GM21367 (cell line): Measurements from ENCODE around the gene GANAB.
"Not testable (repeated sequence)": the region's sequence is repeated elsewhere in the genome, so short reads cannot be mapped to it uniquely, and the experiment has no call there.

Source experiments
- ATAC-seq: cut with Tn5 transposase; IDR thresholded peaks from one replicate; pipeline ENCODE4 v1.9.1; 2021; ENCODE audit not compliant: unreplicated experiment

Gene GANAB

DNA sequence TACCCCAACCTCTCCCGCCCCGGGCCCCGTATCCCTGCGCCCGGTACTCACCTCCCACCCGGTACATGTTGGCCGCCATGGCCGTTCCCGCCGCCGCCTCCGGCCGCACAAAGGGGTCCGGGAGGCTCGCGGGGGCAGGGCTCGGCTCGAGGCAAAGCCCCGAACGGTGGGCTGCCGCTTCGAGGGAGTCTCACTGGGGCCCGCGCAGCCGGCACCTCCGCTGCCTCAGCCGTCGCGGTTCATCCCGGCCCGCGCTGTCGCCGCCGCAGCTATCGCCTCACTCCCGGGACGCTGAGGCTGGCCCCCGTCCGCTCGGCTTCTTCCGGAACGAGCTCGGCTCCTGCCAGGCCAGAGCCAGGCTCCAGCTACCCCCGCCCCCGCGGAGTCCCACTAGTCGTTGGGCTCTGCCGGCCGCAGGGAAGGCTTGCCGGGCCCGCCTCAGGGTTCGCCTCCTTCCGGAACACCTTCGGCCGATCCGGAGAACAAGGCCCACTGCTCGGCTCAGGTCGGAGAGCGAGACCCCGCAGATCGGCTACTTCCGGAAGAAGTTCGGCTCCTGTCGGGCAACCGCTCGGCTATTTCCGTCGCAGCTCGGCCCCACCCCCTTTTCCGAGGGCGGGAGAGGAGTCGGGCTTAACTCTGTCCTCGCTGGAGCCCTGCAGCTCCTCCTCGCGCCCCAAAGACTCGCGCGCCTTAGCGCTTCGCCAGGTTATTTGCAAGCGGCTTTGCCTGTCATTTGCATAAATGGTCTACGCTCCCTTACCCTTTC is 44.9 kb downstream of the GANAB start, which contains the start of gene MTA2:
Gene MTA2 (minus strand): TSS at position 494 of the 769 bp plus-strand sequence. CDS start 415 bp downstream, at position 79.
- peak; percentile 64 for ATAC-seq

DNA sequence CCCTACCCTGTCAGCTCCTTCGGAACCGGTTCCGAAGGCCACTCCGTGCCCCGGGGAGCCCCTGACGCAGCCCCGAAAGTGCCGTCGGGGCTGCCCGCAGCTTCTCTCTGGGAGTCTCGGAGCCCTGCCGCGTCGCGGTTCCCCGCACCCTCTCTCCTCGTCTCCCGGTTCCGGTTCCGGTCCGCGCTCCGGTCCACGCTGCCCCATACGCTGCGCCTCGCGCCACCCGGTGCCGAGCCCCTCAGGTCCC is 45.4 kb downstream of the GANAB start:
- peak; percentile 1 for ATAC-seq

DNA sequence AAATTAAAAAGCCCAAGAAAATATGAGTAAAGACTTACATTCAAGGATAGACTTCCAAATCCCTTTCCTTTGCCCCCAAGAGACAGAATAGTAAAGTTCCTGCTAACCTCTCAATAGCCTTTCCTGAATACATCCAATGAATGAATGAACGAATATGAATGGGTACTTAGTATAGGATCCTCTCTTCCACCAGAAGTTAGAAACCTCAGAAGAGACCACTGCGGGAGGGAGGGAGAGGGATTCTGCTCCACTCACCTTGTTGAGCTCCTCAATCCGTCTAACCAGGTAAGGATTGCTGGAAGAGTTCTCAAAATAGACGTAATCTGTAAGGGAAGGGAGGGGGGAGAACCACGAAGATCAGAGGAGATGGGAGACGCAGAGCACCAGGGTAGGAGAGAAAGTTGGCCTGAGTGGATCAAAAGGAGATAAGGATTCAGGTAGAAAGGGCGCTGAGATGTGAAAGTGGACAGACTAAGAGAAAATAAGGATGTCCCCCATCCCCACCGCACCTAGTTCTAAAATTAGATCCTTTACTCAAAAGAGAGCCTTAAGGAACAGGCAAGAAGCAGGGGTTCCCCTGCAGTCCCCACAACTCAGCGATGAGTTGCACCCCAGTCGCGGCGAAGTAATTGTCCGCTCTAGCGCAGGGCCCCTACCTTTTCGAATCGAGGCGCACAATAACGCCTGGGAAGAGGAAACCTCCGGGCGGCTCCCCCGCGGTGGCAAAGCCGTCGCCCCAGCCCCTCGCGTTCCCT is 45.9 kb downstream of the GANAB start:
- no peak for ATAC-seq

DNA sequence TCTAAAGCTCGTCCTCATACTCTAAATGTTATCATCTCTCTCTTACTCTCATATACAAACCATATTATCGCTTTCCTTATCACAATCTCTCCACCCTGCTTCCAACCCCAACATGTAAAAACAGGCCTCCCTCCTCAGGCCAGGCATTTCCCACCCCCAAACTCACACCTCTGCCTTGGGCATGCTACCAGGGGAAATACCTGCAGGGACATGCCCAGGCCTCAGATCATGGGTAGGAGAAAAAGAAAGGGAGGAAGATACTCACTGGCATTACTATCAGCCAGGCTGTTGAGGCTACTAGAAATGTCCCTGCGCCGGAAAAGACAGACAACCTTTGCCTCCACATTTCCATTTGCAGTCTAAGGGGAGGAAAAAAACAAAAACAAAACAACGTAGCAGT is 46.5 kb downstream of the GANAB start:
- ATAC-seq = no peak

DNA sequence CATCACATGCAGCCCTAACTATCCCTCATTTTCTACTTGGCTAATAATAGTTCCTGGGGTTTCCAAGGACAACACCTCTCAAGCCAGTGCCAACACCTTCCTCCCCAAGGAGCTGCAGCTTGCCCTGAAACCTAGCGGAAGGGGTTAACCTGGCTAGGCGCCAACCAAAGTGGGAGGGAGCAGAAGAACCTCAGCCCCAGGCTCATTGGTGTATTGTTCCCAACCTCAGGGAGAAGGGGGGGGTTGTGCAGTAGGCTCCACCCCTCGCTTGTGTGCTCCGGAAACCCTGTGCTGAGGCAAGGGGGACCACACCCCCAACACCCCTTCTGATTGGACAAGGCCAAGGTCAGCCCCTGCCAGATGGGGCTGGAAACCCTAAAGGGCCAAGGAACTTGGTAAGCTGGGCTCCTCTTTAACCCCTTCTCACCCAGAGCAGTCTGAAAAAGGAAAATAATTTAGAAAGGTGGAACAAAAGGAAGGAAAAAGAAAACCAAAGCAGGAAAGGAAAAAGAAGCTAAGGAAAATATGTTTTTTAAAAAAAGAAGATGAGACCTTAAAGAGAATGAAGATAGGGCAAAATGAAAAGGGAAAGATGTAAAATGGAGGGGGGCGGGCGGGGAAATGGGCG is 47.2 kb downstream of the GANAB start:
- ATAC-seq = peak; percentile 42

DNA sequence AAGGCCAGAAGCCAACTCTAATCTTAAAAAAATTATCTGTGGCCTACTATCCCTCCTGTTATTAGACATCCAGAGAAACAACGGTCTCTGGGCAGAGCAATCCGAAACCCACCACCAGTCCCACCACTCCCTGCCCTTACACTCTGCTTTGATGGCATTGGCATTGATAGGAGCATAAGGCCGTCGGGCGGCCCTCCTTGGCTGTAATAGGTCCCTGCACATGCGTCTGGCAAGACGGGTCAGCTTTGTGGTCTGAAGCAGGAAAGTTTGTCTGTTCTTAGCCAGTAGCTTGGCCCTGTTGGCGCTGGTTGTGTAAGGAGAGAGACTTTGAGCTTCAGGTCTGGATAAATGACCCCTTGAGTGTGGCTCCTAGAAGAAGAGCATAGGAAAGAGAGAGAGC is 51.3 kb downstream of the GANAB start:
- no peak for ATAC-seq

DNA sequence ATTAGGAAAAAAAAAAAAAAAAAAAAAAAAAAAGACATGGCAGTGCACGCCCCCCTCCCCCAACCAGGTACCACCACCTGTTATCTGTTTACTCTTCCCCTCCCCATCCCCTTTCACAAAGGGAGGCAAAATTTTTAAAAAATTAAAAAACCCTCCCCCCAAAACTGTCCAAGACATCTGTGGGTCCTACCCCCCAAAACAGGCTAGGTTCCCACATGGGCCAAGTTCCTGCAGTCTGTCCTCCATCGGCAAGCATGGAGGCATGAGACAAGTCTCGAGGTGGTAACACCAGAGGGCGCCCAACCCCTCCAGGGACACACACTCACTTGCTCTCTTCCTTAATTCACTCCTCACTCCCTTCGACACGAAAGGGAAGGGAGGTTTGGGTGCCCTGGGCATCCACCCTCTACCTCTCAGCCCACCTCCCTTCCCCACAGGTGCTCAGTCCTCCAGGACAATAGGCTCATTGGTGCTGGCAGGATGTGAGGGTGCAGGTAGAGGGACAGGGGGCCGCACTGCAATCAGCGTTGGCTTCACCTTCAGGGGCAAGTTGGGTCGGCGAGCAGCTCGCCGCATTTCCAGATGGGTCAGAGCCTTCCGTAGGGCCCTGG is 52.9 kb downstream of the GANAB start:
- ATAC-seq = no peak

DNA sequence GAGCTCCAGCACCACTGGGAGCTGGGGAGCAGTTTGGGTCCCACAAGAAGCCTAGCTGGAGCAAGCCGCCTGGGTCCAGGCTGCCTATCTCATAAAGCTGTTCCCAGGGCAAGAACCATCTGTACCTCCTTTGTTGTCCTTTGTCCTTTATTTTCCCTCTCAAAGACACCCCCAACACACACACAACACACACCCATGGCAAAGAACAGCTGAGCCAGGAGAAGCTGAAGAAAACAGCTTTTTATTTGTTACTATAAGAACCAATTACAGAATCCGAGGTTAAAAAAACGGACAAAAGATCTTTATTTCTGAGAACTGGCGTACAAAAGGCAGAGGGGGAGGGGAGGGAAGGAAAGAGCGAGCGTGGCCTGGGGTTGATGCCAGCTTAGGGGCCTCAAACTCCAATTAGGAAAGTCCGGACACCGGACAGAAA is 53.4 kb downstream of the GANAB start:
- no peak for ATAC-seq

DNA sequence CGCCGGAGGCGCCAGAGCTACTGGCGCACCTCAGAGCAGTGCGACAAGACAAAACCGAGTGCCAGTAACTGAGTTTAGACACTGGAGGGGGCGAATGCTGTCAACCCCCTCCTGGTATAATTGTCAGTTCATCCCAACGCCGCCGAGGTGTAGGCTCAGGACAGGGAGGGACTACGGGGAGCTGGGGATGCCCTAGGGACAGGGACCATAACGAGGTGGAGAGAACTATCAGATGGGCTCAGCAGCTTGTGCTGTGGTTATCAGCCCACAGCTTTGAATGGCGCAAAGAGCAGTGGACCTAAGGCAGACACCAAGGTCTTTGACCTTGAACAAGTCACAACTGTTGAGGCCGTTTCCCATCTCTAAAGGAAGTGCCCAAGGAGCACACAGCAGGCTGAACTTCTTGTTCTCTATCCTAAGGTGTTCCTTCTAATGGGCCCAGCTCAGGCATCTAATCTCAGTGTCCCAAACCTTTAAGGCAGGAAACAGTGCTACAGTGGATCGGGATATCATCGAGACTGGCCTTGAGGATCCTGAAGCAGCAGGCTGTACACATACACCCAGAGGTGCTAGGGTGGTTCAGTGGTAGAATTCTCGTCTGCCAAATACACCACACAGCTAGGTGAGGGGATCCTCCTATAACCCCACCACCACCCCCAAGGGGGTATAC is 54.1 kb downstream of the GANAB start:
- no peak for ATAC-seq

DNA sequence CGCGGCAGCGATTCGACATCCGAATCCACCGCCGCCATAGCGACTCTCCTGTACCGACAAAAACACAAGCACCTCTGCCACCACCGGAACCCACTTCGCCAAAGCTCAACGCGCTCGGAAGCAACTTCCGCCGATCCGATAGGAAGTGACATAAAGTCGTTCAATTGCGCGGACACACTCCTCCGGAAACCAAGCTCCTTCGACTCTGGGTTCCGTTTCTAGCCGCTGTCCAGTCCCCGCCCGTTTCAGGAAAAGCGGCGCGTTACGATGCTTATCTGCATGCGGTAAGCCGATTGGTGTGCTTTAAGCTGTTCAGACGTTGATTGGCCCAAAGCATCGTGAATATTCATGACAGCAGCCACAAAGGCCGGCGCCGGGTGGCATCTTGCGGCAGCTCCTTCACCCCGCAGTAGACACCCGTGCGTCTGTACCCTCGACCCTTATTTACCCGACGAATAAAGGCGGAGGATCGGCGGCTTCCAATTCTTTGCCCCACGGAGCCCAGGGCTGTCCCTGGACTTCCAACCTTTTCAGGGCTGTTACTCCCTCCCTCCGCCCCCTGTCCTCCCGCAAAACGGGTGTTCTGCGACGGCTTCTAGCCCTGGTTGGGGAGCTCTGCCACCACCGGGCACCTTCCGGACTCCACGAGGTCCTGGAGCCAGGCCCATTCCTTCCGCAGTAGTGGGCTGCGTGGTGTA is 54.8 kb downstream of the GANAB start, which contains the start of gene TUT1:
Gene TUT1 (minus strand): TSS at position 76 of the 698 bp plus-strand sequence. CDS start 38 bp downstream, at position 38.
- peak; percentile 79 for ATAC-seq

DNA sequence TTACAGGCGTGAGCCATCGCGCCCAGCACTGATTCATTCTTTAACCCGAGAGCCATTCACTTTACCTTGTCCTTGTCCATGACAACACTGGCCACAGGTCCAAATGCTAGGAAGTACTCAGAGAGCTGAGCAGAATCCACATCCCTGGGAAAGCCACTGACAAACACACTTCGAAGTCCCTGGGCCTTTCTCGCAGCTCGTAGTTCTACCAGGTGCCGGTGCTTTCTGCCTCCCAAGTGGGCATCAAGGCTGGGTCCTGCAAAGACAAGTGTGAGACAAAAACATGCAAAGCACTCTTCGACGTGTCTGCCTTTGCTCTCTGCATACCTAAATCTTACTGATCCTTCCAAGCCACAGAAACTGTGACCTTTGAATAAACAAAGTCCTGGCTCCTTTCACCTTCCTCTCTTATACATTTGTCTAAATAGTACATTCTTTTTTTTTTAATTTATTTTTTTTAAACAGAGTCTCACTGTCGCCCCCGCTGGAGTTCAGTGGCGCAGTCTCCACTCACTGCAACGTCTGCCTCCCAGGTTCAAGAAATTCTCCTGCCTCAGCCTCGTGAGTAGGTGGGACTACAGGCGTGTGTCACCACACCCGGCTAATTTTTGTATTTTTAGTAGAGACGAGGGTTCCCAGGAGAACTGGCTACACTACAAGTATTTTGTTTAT is 57.3 kb downstream of the GANAB start:
- ATAC-seq = no peak

DNA sequence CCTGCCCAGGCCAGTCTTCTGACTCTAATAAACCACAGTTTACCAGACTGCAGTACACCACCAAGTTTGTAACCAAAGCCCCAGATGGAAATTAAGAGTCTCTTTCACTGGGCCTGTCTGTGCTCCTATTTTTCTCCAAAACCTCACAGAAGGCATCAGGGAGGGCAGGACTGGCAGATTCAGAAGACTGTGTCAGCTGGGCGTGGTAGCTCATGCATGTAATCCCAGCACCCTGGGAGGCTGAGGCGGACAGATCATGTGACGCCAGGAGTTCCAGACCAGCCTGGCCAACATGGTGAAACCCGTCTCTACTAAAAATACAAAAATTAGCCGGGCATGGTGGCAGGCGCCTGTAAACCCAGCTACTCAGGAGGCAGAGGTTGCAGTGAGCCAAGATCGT is 61.1 kb downstream of the GANAB start:
- ATAC-seq = not testable (repeated sequence)

DNA sequence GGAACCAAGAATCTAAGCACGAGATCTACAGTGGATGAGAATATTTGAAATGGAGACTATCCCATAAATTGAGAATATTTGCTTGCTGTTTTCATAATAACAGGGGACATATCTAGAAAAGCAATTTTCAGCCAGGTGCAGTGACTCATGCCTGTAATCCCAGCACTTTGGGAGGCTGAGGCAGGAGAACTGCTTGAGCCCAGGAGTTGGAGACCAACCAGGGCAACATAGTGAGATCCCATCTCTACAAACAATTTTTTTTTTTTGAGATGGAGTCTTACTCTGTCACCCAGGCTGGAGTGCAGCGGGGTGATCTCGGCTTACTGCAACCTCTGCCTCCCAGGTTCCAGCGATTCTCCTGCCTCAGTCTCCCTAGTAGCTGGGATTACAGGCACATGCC is 64.7 kb downstream of the GANAB start:
- not testable (repeated sequence) for ATAC-seq

DNA sequence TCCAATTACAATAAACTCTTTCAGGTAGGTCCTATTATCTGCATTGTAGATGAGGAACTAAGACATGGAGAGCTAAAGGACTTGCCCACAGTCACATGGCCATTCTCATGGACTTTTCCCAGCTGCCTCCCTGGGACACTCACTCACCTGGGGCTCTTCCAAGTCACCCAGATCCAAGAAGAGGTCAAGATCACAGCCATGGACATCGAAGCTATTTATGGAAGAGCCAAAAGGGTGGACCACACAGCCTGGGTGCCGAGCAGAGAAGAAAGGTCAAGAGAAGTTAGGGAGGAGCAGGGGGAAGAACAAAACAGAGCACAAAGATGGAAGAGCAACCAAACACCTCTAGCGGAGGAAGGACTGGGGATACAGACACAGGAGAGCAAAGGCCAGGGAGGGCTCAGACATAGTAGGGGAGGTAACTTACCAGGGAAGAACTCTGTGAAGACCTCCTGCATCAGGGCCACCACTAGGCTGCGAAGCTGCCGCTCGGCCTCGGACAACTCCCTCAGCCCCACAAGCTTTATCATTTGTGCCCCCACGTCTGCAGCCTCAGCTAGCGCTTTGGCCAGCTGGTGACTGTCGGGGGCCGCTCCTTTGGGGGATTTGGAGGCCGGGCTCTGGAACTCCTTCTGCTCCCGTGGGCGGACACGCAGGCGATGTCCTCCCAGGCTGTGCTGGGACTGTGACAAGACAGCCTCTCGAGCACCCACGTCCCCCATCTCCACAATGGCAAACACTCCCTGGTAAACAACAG is 65.3 kb downstream of the GANAB start:
- no peak for ATAC-seq

DNA sequence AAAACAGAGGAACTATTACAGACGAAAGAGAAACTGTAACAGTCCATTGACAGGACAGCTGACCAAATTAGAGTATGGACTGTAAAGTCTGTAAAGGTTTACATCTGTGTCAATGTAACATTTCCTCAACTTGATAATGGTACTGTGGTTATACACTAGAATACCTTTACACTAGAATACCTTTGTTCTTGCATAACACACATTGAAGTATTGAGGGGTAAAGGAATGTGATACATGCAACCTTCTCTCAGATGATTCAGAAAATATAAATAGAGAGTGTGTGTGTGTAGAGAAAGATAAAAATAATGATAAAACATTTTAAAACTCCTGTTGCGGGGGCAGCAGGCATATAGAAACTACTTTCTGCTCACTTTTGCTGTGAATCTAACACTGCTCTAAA is 67.2 kb downstream of the GANAB start:
- ATAC-seq = no peak

DNA sequence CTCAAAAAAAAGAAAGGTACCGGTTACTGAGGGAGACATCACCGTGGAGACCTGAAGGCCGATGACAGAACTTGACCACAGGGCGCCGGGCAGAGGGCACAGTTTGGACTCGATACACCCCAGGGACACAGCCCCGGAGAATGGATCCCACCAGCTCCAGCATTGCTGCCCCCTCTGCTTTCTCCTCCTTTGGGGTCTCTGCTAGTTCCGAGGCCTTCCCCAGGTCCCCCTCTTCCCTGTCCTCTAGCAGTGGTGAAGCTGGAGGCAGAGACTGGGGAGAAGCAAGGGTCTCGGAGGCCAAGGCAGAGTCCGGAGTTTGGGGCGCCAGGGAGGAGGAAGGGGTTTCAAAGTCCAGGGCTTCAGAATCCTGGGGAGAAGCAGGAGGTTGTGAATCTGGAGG is 67.9 kb downstream of the GANAB start:
- ATAC-seq = no peak

DNA sequence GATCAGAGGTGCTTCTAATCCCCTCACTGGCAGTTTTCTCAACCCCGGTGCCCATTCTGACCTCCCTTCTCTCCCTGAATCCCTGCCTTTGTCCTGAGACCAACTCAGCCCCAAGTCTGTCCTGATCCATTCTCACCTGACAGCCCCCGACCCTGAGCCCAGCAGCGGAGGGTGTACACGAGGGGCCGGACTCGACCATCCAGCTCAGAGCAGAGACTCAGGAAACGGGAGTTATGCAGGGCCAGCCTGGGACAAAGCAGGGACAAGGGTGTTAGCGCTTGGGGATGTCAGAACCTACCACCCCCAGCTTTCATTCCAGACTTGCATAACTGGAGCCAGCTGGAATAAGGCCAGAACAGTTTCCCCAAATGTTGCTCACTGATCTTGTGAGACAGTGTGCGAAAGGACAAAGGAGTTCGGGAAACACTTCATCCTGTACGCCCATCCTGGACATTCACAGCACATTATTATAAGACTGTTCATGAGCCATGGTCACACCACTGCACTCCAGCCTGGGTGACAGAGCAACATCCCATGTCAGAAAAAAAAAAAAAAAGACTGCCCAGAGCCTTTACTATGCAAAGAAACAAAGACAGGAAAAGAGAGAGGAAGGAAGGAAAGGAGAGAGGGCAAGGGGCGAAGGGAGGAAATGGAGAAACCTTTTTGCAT is 69.2 kb downstream of the GANAB start:
- ATAC-seq = no peak

DNA sequence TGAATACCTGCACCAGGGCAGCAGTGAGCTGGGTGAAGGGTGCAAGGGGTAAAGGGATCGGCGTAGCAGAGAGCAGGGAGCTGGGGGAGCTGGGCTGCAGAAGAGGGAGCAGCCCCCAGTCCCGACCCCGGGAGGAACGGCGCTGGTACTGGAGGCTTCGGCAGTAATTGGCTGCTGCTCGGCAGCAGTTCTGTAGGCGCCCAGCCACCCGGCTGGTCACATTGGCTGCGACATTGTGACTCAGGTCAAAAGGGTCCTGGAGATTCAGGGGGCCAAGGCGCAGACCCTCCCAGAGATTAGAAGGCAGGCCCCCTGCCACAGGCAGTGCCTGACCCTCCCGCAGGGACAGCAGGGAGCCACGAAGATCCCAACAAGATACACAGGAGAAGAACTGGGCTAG is 70.6 kb downstream of the GANAB start:
- ATAC-seq = no peak

DNA sequence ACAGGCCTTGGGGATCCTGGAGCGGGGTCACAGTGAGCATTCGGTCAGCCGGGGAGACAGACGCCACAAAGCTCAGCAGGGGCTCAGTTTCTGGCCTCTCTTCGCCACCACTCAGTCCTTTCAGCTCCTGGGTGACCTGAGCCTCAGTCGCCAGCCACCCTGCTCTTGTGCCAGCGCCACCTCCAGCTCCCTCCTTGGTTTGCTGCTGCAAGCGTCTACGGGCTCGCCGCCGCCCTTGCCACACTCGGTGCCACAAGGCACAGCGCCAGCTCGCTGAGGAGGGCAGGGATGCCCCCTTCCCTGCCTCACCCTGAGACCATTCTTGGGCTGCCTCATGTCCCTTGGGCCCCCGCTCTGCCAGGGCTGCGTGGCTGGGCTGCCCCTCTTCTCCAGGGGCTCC is 71.3 kb downstream of the GANAB start:
- ATAC-seq = no peak
